ENCODE data around the gene MYO1C.

MYO1C gene, protein sequence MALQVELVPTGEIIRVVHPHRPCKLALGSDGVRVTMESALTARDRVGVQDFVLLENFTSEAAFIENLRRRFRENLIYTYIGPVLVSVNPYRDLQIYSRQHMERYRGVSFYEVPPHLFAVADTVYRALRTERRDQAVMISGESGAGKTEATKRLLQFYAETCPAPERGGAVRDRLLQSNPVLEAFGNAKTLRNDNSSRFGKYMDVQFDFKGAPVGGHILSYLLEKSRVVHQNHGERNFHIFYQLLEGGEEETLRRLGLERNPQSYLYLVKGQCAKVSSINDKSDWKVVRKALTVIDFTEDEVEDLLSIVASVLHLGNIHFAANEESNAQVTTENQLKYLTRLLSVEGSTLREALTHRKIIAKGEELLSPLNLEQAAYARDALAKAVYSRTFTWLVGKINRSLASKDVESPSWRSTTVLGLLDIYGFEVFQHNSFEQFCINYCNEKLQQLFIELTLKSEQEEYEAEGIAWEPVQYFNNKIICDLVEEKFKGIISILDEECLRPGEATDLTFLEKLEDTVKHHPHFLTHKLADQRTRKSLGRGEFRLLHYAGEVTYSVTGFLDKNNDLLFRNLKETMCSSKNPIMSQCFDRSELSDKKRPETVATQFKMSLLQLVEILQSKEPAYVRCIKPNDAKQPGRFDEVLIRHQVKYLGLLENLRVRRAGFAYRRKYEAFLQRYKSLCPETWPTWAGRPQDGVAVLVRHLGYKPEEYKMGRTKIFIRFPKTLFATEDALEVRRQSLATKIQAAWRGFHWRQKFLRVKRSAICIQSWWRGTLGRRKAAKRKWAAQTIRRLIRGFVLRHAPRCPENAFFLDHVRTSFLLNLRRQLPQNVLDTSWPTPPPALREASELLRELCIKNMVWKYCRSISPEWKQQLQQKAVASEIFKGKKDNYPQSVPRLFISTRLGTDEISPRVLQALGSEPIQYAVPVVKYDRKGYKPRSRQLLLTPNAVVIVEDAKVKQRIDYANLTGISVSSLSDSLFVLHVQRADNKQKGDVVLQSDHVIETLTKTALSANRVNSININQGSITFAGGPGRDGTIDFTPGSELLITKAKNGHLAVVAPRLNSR

DNA sequence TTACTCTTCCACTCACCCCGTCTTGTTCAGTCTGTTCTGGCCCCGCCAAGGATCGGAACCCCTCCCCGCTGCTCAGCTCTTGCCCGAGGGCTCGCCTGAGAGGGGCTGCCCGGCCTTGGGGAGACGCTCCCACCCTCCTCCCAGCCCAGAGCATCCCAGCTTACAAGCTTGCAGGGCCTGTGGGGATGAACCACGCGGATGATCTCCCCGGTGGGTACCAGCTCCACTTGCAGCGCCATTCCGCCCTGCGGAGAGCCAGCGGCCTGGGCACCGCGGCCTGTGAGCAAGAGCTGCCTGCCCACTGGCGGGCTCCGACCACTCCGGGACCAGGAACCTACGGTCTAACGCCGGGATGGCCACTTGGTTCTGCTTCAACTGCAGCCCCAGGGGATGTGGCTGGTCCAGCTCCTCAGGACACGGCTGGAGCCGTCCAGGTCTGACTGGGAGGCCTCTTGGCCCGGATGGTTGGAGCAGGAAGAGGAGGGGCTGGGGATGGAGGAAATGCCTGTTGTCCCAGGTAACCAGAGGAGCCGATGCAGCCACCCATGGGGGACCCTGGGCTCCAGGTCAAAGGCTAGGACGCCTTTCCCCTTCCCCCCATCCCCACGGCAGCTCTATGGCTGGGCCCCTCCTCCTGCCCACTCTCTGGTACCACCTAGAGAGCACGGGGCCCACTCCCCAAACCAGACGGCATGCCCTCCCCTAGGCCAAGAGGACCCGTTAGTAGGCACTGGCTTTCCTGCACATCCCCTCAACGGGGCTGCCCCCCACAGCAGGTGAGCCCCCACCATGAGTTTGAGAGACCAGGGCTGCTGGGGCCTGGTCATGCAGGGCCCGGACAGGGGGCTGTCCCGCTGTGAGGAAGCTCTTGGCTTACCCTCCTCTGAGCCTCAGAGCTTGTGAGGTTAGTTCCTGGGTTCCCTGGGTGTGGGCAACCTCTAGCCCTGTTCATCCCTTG, at the start of gene MYO1C:
Gene MYO1C (minus strand): TSS at position 438 of the 958 bp plus-strand sequence. CDS start 199 bp downstream, at position 239.
- no peak for TF ChIP-seq CTCF (IDR thresholded peaks at IDR 0.05; ENCODE audit: low read length, missing control alignments)
- H3K4me3 ChIP-seq (replicated peaks; ENCODE audit: low read depth, low read length), result peak within 1 kb of the TSS; percentile 50
- DNase-seq (ENCODE audit: low read depth), result no peak

DNA sequence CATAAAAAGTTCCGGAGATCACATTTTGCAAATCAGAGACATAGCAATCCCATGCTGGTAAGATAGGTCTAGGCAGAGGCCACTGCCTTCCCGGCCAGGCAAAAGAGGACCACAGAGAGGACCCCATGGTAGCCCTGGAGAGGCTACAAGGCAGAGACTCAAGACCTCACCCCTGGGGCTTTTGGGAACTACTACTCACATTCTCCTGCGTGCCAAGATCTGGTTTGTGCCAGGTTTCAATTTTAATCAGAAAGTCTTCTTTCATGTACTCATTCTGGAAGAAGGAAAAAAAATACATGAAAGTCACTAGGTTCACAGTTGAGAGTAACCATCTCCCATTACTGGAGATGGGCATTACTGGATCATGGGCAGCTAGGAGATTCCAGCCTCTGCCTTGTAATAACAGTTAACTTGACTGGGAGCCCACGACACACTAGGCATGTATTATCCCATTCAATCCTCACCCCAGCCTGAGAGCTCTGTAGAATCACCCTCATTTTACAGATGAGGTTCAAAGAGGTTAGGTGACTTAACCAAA, 49.0 kb upstream of the MYO1C start:
- no peak for DNase-seq (ENCODE audit: low read depth)
- no peak for TF ChIP-seq CTCF (IDR thresholded peaks at IDR 0.05; ENCODE audit: low read length, missing control alignments)
- H3K4me3 ChIP-seq (replicated peaks; ENCODE audit: low read depth, low read length), result no peak overlapping the region

DNA sequence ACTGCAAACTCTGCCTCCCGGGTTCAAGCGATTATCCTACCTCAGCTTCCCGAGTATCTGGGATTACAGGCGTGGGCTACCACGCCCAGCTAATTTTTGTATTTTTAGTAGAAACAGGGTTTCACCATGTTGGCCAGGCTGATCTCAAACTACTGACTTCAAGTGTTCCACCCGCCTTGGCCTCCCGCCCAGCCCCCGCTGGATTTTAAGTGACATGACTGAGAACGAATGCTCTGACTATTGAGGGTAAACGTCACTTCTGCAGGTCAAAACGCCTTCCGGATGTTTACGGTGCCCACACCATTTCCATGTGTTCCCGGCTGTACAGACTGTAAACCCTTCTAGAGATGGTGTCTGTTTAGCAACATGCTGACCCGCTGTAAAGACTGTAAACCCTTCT, 47.3 kb upstream of the MYO1C start:
- no peak for DNase-seq (ENCODE audit: low read depth)
- H3K4me3 ChIP-seq (replicated peaks; ENCODE audit: low read depth, low read length), result no peak overlapping the region
- no peak for TF ChIP-seq CTCF (IDR thresholded peaks at IDR 0.05; ENCODE audit: low read length, missing control alignments)

DNA sequence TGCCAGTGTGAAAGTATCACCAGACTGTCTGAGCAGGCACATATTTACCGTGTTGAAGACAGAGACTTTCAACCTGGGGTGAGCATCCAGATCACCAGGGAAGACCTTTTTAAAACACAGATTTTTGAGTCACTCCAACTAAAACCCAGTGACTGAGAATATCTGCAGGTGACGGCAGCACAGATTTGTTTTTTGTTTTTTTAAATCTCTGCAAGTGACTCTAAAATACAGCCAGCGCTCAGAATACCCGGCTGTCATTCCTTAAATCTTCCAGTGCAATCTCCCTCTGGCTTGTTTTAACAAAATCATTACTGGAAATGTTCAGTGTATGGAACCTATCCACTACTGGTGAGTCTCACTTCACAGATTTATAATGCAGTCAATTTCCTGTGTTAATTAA, 43.3 kb upstream of the MYO1C start:
- no peak overlapping the region for H3K4me3 ChIP-seq (replicated peaks; ENCODE audit: low read depth, low read length)
- no peak for TF ChIP-seq CTCF (IDR thresholded peaks at IDR 0.05; ENCODE audit: low read length, missing control alignments)
- DNase-seq (ENCODE audit: low read depth), result no peak

DNA sequence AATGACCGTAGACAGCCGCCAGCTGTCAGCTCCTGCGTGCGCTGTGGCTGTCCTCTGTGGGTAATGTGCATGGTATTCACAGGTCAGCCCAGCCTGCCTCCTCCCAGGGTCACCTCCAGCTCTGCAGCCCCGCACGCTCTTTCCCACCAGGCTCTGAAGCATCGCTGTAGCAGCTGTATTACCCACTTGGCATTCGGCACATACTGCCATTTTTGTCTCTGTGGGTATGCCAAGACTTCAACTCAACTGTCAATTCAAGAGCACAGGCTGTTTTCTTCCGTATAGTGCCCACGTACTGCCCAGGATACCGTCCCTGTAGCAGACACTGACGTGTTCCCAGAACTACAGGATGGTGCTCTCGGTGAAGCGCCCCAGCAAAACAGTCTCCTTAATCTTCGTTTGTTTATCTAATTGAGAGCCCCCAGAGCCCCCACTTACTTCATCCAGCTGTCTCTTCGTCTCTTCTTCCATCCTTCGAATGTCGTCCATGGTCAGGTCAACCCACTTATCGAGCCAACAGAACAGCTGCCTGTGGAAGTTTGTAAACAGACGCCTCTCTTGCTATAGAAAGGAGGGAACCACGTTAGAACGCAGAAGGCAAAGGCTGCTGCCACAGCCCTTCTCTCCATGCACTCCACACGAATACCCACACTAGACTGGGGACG, 41.3 kb upstream of the MYO1C start:
- no peak for DNase-seq (ENCODE audit: low read depth)
- H3K4me3 ChIP-seq (replicated peaks; ENCODE audit: low read depth, low read length), result no peak overlapping the region
- no peak for TF ChIP-seq CTCF (IDR thresholded peaks at IDR 0.05; ENCODE audit: low read length, missing control alignments)

All from fibroblast of pulmonary artery (primary cell).